HL-60 (cell line): ENCODE measurements around the gene RNF112.

ENCODE experiments used
- DNase-seq, 2 experiments: peaks; one replicate each; pipeline ENCODE4 v3.0.0-alpha.2; 2010 to 2020; ENCODE audit warnings: low read depth in 1 of 2, low spot score in 1 of 2
- H3K27ac ChIP-seq: fragments of 250-450 bp; sonication (Bioruptor Pico); replicated peaks from 2 replicates; pipeline ENCODE4 v1.5.1; 2020; ENCODE audit warnings: mild to moderate bottlenecking, moderate library complexity
- H3K27me3 ChIP-seq: fragments of 250-450 bp; sonication (Bioruptor Pico); 2 replicates; pipeline ENCODE4 v1.5.1; 2021; ENCODE audit warnings: mild to moderate bottlenecking, moderate library complexity; ENCODE audit not compliant: insufficient read depth, poor library complexity, severe bottlenecking
- H3K4me3 ChIP-seq: replicated peaks from 2 replicates; pipeline ENCODE4 v1.5.1; 2011; ENCODE audit warnings: mild to moderate bottlenecking, control low read depth, low read length; ENCODE audit not compliant: insufficient read depth
- CTCF ChIP-seq: IDR thresholded peaks from one replicate; pipeline ENCODE4 v1.5.1; 2011; ENCODE audit warnings: low read length, control low read depth, inconsistent platforms; ENCODE audit not compliant: insufficient read depth
- GABPA ChIP-seq: IDR thresholded peaks from 2 replicates; pipeline ENCODE4 v1.6.1; 2012; ENCODE audit warnings: low read depth
- POLR2AphosphoS5 ChIP-seq: IDR thresholded peaks from 2 replicates; pipeline ENCODE4 v1.6.1; 2012; ENCODE audit warnings: low read depth
- REST ChIP-seq: IDR thresholded peaks from 2 replicates; pipeline ENCODE4 v1.6.1; 2012; ENCODE audit warnings: low read depth; ENCODE audit not compliant: insufficient replicate concordance
- SPI1 ChIP-seq: IDR thresholded peaks from 2 replicates; pipeline ENCODE4 v1.6.1; 2012; ENCODE audit warnings: low read depth, mild to moderate bottlenecking, borderline replicate concordance

The RNF112 gene

DNA sequence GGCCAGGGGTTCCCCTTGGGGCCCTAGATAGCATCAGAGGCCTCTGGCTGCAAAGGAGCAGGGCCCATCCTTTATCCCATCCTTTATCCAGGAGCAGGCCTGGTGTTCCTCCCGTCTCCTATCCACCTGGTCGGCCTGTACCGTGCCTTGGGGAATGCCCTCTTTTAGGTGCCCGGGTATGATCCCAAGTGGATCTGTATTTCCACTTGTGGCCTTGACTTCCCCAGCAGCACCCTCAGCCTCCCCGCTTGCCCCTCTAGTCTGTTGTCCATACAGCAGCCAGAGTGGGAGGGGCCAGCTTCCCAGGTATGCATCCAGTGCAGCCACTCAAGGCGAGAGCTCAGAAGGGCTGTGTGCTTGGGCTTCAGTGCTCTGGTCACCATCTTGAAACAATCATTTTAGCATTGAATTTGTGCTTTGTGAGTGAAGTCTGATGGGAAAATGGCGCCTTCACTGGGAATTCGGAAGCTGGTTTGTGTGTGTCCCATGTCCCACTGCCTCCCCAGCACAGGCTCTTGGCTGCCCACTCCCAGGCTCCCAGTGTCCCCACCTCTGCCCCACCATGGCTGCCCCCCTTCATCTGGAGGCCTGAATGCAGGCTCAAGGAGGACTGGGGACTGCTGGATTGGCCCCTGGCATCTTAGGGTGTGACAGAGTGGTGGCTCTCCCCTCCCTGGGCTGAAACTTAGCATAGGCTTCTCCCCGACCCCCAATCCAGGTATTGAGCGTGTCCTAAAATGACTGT lies 3.3 kb upstream of the RNF112 start:
- H3K27ac ChIP-seq = no peak overlapping the region
- DNase-seq = no peak
- no peaks in the 10 kb centered on the region for H3K27me3 ChIP-seq
- H3K4me3 ChIP-seq = no peak overlapping the region
- TF ChIP-seq REST (no peak), GABPA (no peak), SPI1 (no peak), CTCF (no peak), POLR2AphosphoS5 (no peak)

DNA sequence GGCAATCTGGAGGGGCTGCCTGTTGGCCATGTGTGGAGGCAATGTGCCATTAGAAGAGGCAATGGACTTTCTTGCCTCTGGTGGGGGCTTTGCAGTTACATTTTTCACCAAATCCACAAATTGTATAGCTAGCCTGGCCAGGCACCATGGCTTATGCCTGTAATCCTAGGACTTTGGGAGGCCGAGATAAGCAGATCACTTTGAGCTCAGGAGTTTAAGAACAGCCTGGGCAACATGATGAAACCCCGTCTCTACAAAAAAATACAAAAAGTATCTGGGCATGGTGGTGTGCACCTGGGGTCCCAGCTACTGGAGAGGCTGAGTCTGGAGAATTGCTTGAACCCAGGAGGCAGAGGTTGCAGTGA lies 2.7 kb upstream of the RNF112 start:
- Histone ChIP-seq H3K27ac (no peak overlapping the region), H3K4me3 (no peak overlapping the region), H3K27me3 (no peaks in the 10 kb centered on the region)
- DNase-seq = no peak
- TF ChIP-seq POLR2AphosphoS5 = no peak
- TF ChIP-seq SPI1 = no peak
- TF ChIP-seq GABPA = no peak
- TF ChIP-seq CTCF = no peak
- TF ChIP-seq REST = no peak

DNA sequence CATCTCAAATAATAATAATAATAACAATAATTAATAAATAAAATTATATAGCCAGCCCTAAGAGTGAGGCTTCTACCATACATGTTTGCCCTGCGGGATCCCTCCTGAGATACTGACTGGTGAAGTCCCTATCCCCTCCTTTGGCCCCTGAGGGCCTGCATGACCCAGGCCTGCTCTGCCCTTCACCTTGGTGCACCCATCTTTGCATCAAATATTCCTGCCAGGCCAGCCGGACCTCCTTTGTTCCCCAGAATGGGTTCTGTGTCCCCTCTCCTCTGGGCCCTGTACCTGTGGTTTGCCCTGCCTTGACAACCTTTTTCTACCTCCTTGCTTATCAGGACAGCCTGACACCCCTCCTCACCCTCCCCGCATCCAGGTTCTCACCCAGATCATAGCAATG lies 2.0 kb upstream of the RNF112 start:
- TF ChIP-seq GABPA (no peak), SPI1 (no peak), REST (no peak), CTCF (no peak), POLR2AphosphoS5 (no peak)
- DNase-seq = no peak
- Histone ChIP-seq H3K27ac (no peak overlapping the region), H3K4me3 (no peak overlapping the region), H3K27me3 (no peaks in the 10 kb centered on the region)
